ENCODE results near the gene BAZ2B. TPM values are rescaled to one million over a fixed set of nuclear protein-coding genes. Genes with fewer than 3 reads are reported as not detected.
A peak's percentile ranks its signal among the peaks of the same experiment; 100 is the strongest.

Gene BAZ2B
- total and polyA plus RNA-seq, 4 donors = 18.3 to 266 (median 39.5) TPM

- ATAC-seq (ENCODE audit: insufficient read depth, low FRiP score) = peak; percentile 58
- no peak for TF ChIP-seq CTCF (IDR thresholded peaks at IDR 0.05; ENCODE audit: control extremely low read depth, extremely low read depth)
Measured at GRCh38 chr2:159573846-159574606, 42.3 kb downstream of the BAZ2B start.

GRCh38 chr2:159573294-159573693, 43.1 kb downstream of the BAZ2B start:
- Histone ChIP-seq H3K4me3 (no peak overlapping the region), H3K9me3 (ENCODE audit: control insufficient read depth in 4 of 4, insufficient read depth in 3 of 4, low read length in 3 of 4) (peaks cover 0 to 3% (median 0%) of the 10 kb centered on the region in 4 donors), H3K36me3 (ENCODE audit: control insufficient read depth in 4 of 4, insufficient read depth in 4 of 4, low read length in 4 of 4) (peaks cover 0 to 11% (median 2%) of the 10 kb centered on the region in 4 donors), H3K27me3 (ENCODE audit: control insufficient read depth in 3 of 3, insufficient read depth in 3 of 3, low read length in 2 of 3) (no peaks in the 10 kb centered on the region), H3K4me1 (ENCODE audit: control insufficient read depth in 5 of 5, insufficient read depth in 5 of 5, low read length in 5 of 5) (peaks cover 0 to 7% (median 0%) of the 10 kb centered on the region in 5 donors), H3K27ac (ENCODE audit: low read depth in 1 of 2, low read length in 1 of 2) (no peak overlapping the region), H3K9ac (ENCODE audit: insufficient read depth in 1 of 2, low read length in 2 of 2) (no peak overlapping the region)
- no peak for TF ChIP-seq CTCF (IDR thresholded peaks at IDR 0.05; ENCODE audit: control extremely low read depth, extremely low read depth)
- ATAC-seq (ENCODE audit: insufficient read depth, low FRiP score) = no peak
- DNase-seq = no peak
- 89 to 90% methylated on average over 4 of the region's 4 CpGs for WGBS, 2 donors

More at GRCh38 chr2:159573846-159574606, 42.3 kb downstream of the BAZ2B start:
- peaks cover 0 to 3% (median 0%) of the 10 kb centered on the region in 4 donors for H3K9me3 ChIP-seq (ENCODE audit: control insufficient read depth in 4 of 4, insufficient read depth in 3 of 4, low read length in 3 of 4)
- H3K36me3 ChIP-seq (ENCODE audit: control insufficient read depth in 4 of 4, insufficient read depth in 4 of 4, low read length in 4 of 4) = peaks cover 0 to 11% (median 2%) of the 10 kb centered on the region in 4 donors
- H3K27ac ChIP-seq (ENCODE audit: low read depth in 1 of 2, low read length in 1 of 2) = no peak overlapping the region
- H3K9ac ChIP-seq (ENCODE audit: insufficient read depth in 1 of 2, low read length in 2 of 2) = no peak overlapping the region
- H3K27me3 ChIP-seq (ENCODE audit: control insufficient read depth in 3 of 3, insufficient read depth in 3 of 3, low read length in 2 of 3) = no peaks in the 10 kb centered on the region
- WGBS, 2 donors = 45 to 56% methylated on average over 3 of the region's 3 CpGs
- peaks cover 0 to 7% (median 0%) of the 10 kb centered on the region in 5 donors for H3K4me1 ChIP-seq (ENCODE audit: control insufficient read depth in 5 of 5, insufficient read depth in 5 of 5, low read length in 5 of 5)
- peak in 2 of 3 donors; percentile 50 to 77 for DNase-seq
- no peak overlapping the region for H3K4me3 ChIP-seq

GRCh38 chr2:159572459-159572858, 43.9 kb downstream of the BAZ2B start:
- Histone ChIP-seq H3K27ac (ENCODE audit: low read depth in 1 of 2, low read length in 1 of 2) (no peak overlapping the region), H3K9me3 (ENCODE audit: control insufficient read depth in 4 of 4, insufficient read depth in 3 of 4, low read length in 3 of 4) (peaks cover 0 to 3% (median 0%) of the 10 kb centered on the region in 4 donors), H3K27me3 (ENCODE audit: control insufficient read depth in 3 of 3, insufficient read depth in 3 of 3, low read length in 2 of 3) (no peaks in the 10 kb centered on the region), H3K4me1 (ENCODE audit: control insufficient read depth in 5 of 5, insufficient read depth in 5 of 5, low read length in 5 of 5) (peaks cover 0 to 7% (median 0%) of the 10 kb centered on the region in 5 donors), H3K36me3 (ENCODE audit: control insufficient read depth in 4 of 4, insufficient read depth in 4 of 4, low read length in 4 of 4) (peaks cover 0 to 11% (median 2%) of the 10 kb centered on the region in 4 donors), H3K9ac (ENCODE audit: insufficient read depth in 1 of 2, low read length in 2 of 2) (no peak overlapping the region), H3K4me3 (no peak overlapping the region)
- TF ChIP-seq CTCF (IDR thresholded peaks at IDR 0.05; ENCODE audit: control extremely low read depth, extremely low read depth) = no peak
- ATAC-seq (ENCODE audit: insufficient read depth, low FRiP score) (no peak), DNase-seq (no peak)
